Stimulated activated CD4-positive, alpha-beta T cell treated with anti-CD3 and anti-CD28 coated beads, TNF-alpha, amount 100 ng/mL, for 1 hour (primary cell): Measurements from ENCODE around the gene CYTH1.

ENCODE experiments used
- DNase-seq, 3 donors: peaks; one replicate each; pipeline ENCODE4 v3.0.0-alpha.2; 2020; ENCODE audit warnings: low read depth in 3 of 3, low spot score in 1 of 3

CYTH1 gene

GRCh38 chr17:78805301-78805700 lies 23.2 kb upstream of the CYTH1 start:
- peak; percentile 30 to 65 (median 37) for DNase-seq

- no peak for DNase-seq
Measured at GRCh38 chr17:78804777-78805176, 22.7 kb upstream of the CYTH1 start.

- DNase-seq, result no peak
Measured at GRCh38 chr17:78803186-78803845, 21.2 kb upstream of the CYTH1 start.

GRCh38 chr17:78802459-78802858 lies 20.4 kb upstream of the CYTH1 start:
- no peak for DNase-seq

- DNase-seq, result no peak
Measured at GRCh38 chr17:78802008-78802407, 19.9 kb upstream of the CYTH1 start.

- DNase-seq, result no peak
Measured at GRCh38 chr17:78800132-78800931, 18.3 kb upstream of the CYTH1 start.

- no peak for DNase-seq
Measured at GRCh38 chr17:78798695-78799559, 16.9 kb upstream of the CYTH1 start.

- DNase-seq, result no peak
Measured at GRCh38 chr17:78797691-78798585, 15.9 kb upstream of the CYTH1 start.

- no peak for DNase-seq
Measured at GRCh38 chr17:78797213-78797612, 15.1 kb upstream of the CYTH1 start.

GRCh38 chr17:78796517-78796900 lies 14.4 kb upstream of the CYTH1 start:
- no peak for DNase-seq

- no peak for DNase-seq
Measured at GRCh38 chr17:78795861-78796516, 13.9 kb upstream of the CYTH1 start.

- DNase-seq, result no peak
Measured at GRCh38 chr17:78794864-78795640, 13.0 kb upstream of the CYTH1 start.

GRCh38 chr17:78794399-78794798 lies 12.3 kb upstream of the CYTH1 start:
- no peak for DNase-seq

- DNase-seq, result no peak
Measured at GRCh38 chr17:78793968-78794367, 11.9 kb upstream of the CYTH1 start.

- DNase-seq, result no peak
Measured at GRCh38 chr17:78793415-78793814, 11.3 kb upstream of the CYTH1 start.

GRCh38 chr17:78791840-78792709 lies 10.0 kb upstream of the CYTH1 start:
- no peak for DNase-seq

GRCh38 chr17:78790552-78790951 lies 8.5 kb upstream of the CYTH1 start:
- DNase-seq, result no peak

- peak in 1 of 3 donors; percentile 35 for DNase-seq
Measured at GRCh38 chr17:78789663-78790181, 7.6 kb upstream of the CYTH1 start.
